HEK293 (cell line): Measurements from ENCODE around the gene SUFU.

Source experiments
- CTCF ChIA-PET: fragments of 350-600 bp; formaldehyde crosslinking; extraction: SDS; loops from one replicate; lab custom pipeline; 2021; ENCODE audit warnings: antibody characterized with exemption; lab: Yijun Ruan, JAX
- POLR2A ChIA-PET: fragments of 300-600 bp; formaldehyde crosslinking; extraction: SDS; loops from one replicate; lab custom pipeline; 2020; ENCODE audit warnings: antibody characterized with exemption, inconsistent platforms; lab: Yijun Ruan, JAX
- H3K27ac ChIP-seq: fragments of 200-500 bp; sonication (Bioruptor generic); 2 replicates; pipeline ENCODE4 v1.5.1; 2014; ENCODE audit warnings: low read depth, low read length, control low read depth, inconsistent platforms; ENCODE audit errors: extremely low read depth
- H3K36me3 ChIP-seq, 2 experiments: fragments of 200-500 bp in 1 of 2; sonication (Bioruptor generic) in 1 of 2; 1 replicate in 1 of 2; 2 replicates in 1 of 2; pipeline ENCODE4 v1.5.1; 2014 to 2017; ENCODE audit warnings: inconsistent platforms in 2 of 2, low read length in 2 of 2; ENCODE audit not compliant: control insufficient read depth in 2 of 2, insufficient read depth in 1 of 2
- H3K4me1 ChIP-seq: fragments of 200-500 bp; sonication (Bioruptor generic); 2 replicates; pipeline ENCODE4 v1.5.1; 2014; ENCODE audit warnings: mild to moderate bottlenecking, low read length, inconsistent platforms; ENCODE audit not compliant: control insufficient read depth, insufficient read depth
- H3K4me3 ChIP-seq: 2 replicates; pipeline ENCODE4 v1.5.1; 2011; ENCODE audit warnings: low read depth, mild to moderate bottlenecking, control low read depth, low read length, moderate library complexity
- H3K9me3 ChIP-seq: fragments of 200-500 bp; sonication (Bioruptor generic); 2 replicates; pipeline ENCODE4 v1.5.1; 2014; ENCODE audit warnings: low read depth, low read length, inconsistent platforms; ENCODE audit not compliant: control insufficient read depth, insufficient read depth
- BCL6B ChIP-seq: fragments of 450-650 bp; formaldehyde crosslinking; IDR thresholded peaks from 2 replicates; pipeline ENCODE4 v1.5.1; 2017; ENCODE audit warnings: missing biosample characterization, missing genetic modification characterization
- EGR2 ChIP-seq: fragments of 450-650 bp; formaldehyde crosslinking; IDR thresholded peaks from 2 replicates; pipeline ENCODE4 v1.5.1; 2016; ENCODE audit warnings: low read depth, missing biosample characterization, missing genetic modification characterization
- GLI4 ChIP-seq: fragments of 450-650 bp; formaldehyde crosslinking; IDR thresholded peaks from 2 replicates; pipeline ENCODE4 v1.5.1; 2016; ENCODE audit warnings: missing biosample characterization, missing genetic modification characterization
- GLIS1 ChIP-seq: fragments of 450-650 bp; formaldehyde crosslinking; IDR thresholded peaks from 2 replicates; pipeline ENCODE4 v1.5.1; 2016; ENCODE audit warnings: missing biosample characterization, missing genetic modification characterization
- HOXC10 ChIP-seq: sonication (generic); formaldehyde crosslinking; IDR thresholded peaks from 2 replicates; pipeline ENCODE4 v1.8.1; 2023; ENCODE audit warnings: mild to moderate bottlenecking, missing genetic modification reagents
- KLF8 ChIP-seq: fragments of 450-650 bp; formaldehyde crosslinking; IDR thresholded peaks from 2 replicates; pipeline ENCODE4 v1.5.1; 2016; ENCODE audit warnings: missing biosample characterization, missing genetic modification characterization
- KLF9 ChIP-seq: fragments of 450-650 bp; formaldehyde crosslinking; IDR thresholded peaks from 2 replicates; pipeline ENCODE4 v1.5.1; 2016; ENCODE audit warnings: missing biosample characterization, missing genetic modification characterization, low read depth
- MZF1 ChIP-seq: fragments of 450-650 bp; formaldehyde crosslinking; IDR thresholded peaks from 2 replicates; pipeline ENCODE4 v1.5.1; 2017; ENCODE audit warnings: missing biosample characterization, missing genetic modification characterization, borderline replicate concordance
- SCRT1 ChIP-seq: fragments of 450-650 bp; formaldehyde crosslinking; IDR thresholded peaks from 2 replicates; pipeline ENCODE4 v1.5.1; 2016; ENCODE audit warnings: missing biosample characterization, missing genetic modification characterization, borderline replicate concordance
- SCRT2 ChIP-seq: fragments of 450-650 bp; formaldehyde crosslinking; IDR thresholded peaks from 2 replicates; pipeline ENCODE4 v1.5.1; 2016; ENCODE audit warnings: missing biosample characterization, missing genetic modification characterization
- SP7 ChIP-seq: fragments of 450-650 bp; formaldehyde crosslinking; IDR thresholded peaks from 2 replicates; pipeline ENCODE4 v1.5.1; 2016; ENCODE audit warnings: missing biosample characterization, missing genetic modification characterization
- ZFHX2 ChIP-seq: fragments of 450-650 bp; formaldehyde crosslinking; conservative IDR thresholded peaks from 2 replicates; pipeline ENCODE4 v1.5.1; 2016; ENCODE audit warnings: missing biosample characterization, missing genetic modification characterization
- ZIC2 ChIP-seq: fragments of 450-650 bp; formaldehyde crosslinking; IDR thresholded peaks from 2 replicates; pipeline ENCODE4 v1.5.1; 2016; ENCODE audit warnings: missing biosample characterization, missing genetic modification characterization
- ZNF10 ChIP-seq: fragments of 450-650 bp; formaldehyde crosslinking; IDR thresholded peaks from 2 replicates; pipeline ENCODE4 v1.5.1; 2017; ENCODE audit warnings: missing biosample characterization, missing genetic modification characterization
- ZNF157 ChIP-seq: fragments of 450-650 bp; formaldehyde crosslinking; IDR thresholded peaks from 2 replicates; pipeline ENCODE4 v1.5.1; 2016; ENCODE audit warnings: missing biosample characterization, missing genetic modification characterization
- ZNF169 ChIP-seq: fragments of 450-650 bp; formaldehyde crosslinking; IDR thresholded peaks from 2 replicates; pipeline ENCODE4 v1.5.1; 2016; ENCODE audit warnings: missing biosample characterization, missing genetic modification characterization
- ZNF18 ChIP-seq: fragments of 450-650 bp; formaldehyde crosslinking; IDR thresholded peaks from 2 replicates; pipeline ENCODE4 v1.5.1; 2016; ENCODE audit warnings: missing biosample characterization, missing genetic modification characterization
- ZNF214 ChIP-seq: fragments of 450-650 bp; formaldehyde crosslinking; IDR thresholded peaks from 2 replicates; pipeline ENCODE4 v1.5.1; 2017; ENCODE audit warnings: missing biosample characterization, mild to moderate bottlenecking, missing genetic modification characterization, borderline replicate concordance
- ZNF26 ChIP-seq: fragments of 450-650 bp; formaldehyde crosslinking; IDR thresholded peaks from 2 replicates; pipeline ENCODE4 v1.5.1; 2016; ENCODE audit warnings: missing biosample characterization, missing genetic modification characterization
- ZNF266 ChIP-seq: fragments of 450-650 bp; formaldehyde crosslinking; IDR thresholded peaks from 2 replicates; pipeline ENCODE4 v1.5.1; 2016; ENCODE audit warnings: missing biosample characterization, missing genetic modification characterization, low read depth
- ZNF280C ChIP-seq: fragments of 450-650 bp; formaldehyde crosslinking; IDR thresholded peaks from 2 replicates; pipeline ENCODE4 v1.5.1; 2016; ENCODE audit warnings: missing biosample characterization, missing genetic modification characterization
- ZNF280D ChIP-seq: fragments of 450-650 bp; formaldehyde crosslinking; IDR thresholded peaks from 2 replicates; pipeline ENCODE4 v1.5.1; 2016; ENCODE audit warnings: missing biosample characterization, missing genetic modification characterization
- ZNF341 ChIP-seq: fragments of 450-650 bp; formaldehyde crosslinking; IDR thresholded peaks from 2 replicates; pipeline ENCODE4; 2016; ENCODE audit warnings: low read depth, missing biosample characterization, missing genetic modification characterization
- ZNF433 ChIP-seq: fragments of 450-650 bp; formaldehyde crosslinking; IDR thresholded peaks from 2 replicates; pipeline ENCODE4 v1.5.1; 2016; ENCODE audit warnings: missing biosample characterization, missing genetic modification characterization, low read depth
- ZNF548 ChIP-seq: fragments of 450-650 bp; formaldehyde crosslinking; IDR thresholded peaks from 2 replicates; pipeline ENCODE4 v1.5.1; 2016; ENCODE audit warnings: missing biosample characterization, missing genetic modification characterization
- ZNF561 ChIP-seq: fragments of 450-650 bp; IDR thresholded peaks from 2 replicates; pipeline ENCODE4 v1.5.1; 2018; ENCODE audit warnings: missing biosample characterization, missing genetic modification characterization, borderline replicate concordance
- ZNF585B ChIP-seq: fragments of 450-650 bp; formaldehyde crosslinking; IDR thresholded peaks from 2 replicates; pipeline ENCODE4 v1.5.1; 2016; ENCODE audit warnings: missing biosample characterization, missing genetic modification characterization

The SUFU gene

GRCh38 chr10:102578782-102579181 lies 75.0 kb downstream of the SUFU start:
- CTCF ChIA-PET = interaction anchor here (0.7 to 6.1 kb wide), 6 partner anchors 18 to 349 kb away, joined by 3 to 83 read pairs (median 6); partner anchors contain the start of genes ACTR1A and SUFU
- H3K4me1 ChIP-seq = peaks cover 15% of the 10 kb centered on the region
- H3K36me3 ChIP-seq = no peaks in the 10 kb centered on the region; a peak in 1 of 3 replicates
- TF ChIP-seq ZNF280D = no peak
- TF ChIP-seq ZNF433 (tag by site-specific recombination) = no peak
- no peak for TF ChIP-seq ZNF214 (tag by site-specific recombination)
- TF ChIP-seq ZNF585B (tag by site-specific recombination) = no peak
- TF ChIP-seq HOXC10 (CRISPR knock-in tag) = no peak
- 0 out of 2 replicates have a peak, but pooled peaks have one; percentile 18 for TF ChIP-seq SCRT1 (tag by site-specific recombination)
- peak; percentile 77 for TF ChIP-seq ZFHX2
- TF ChIP-seq SCRT2 (tag by site-specific recombination) = peak; percentile 40
- no peak for TF ChIP-seq GLI4 (tag by site-specific recombination)
- no peak for TF ChIP-seq ZNF341 (tag by site-specific recombination)
- peak; percentile 59; the same call in 1 of the 2 replicates for TF ChIP-seq EGR2 (tag by site-specific recombination)
- POLR2A ChIA-PET = no interaction called here
- no peak overlapping the region for H3K27ac ChIP-seq
- H3K9me3 ChIP-seq = no peaks in the 10 kb centered on the region
- H3K4me3 ChIP-seq = no peak overlapping the region

- Histone ChIP-seq H3K4me3 (no peak overlapping the region), H3K36me3 (no peaks in the 10 kb centered on the region; a peak in 1 of 3 replicates), H3K27ac (no peak overlapping the region), H3K4me1 (peaks cover 15% of the 10 kb centered on the region), H3K9me3 (no peaks in the 10 kb centered on the region)
- ChIA-PET POLR2A (interaction anchor here (1.1 kb wide), 1 partner anchor 350 kb away, joined by 3 read pairs; no protein-coding TSS in a partner anchor), CTCF (interaction anchor here (0.7 to 6.1 kb wide), 5 partner anchors 17 to 350 kb away, joined by 3 to 83 read pairs (median 6); partner anchors contain the start of genes ACTR1A and SUFU)
- TF ChIP-seq ZNF169 = no peak
- TF ChIP-seq ZNF548 (tag by site-specific recombination) = no peak
- TF ChIP-seq ZNF10 (tag by site-specific recombination) = no peak
- TF ChIP-seq GLIS1 (tag by site-specific recombination) = peak; percentile 27; the same call in 1 of the 2 replicates
- no peak for TF ChIP-seq ZNF26 (tag by site-specific recombination)
- no peak for TF ChIP-seq ZNF280C
- TF ChIP-seq ZNF18 (tag by site-specific recombination) = 0 out of 2 replicates have a peak, but pooled peaks have one; percentile 14
- TF ChIP-seq ZNF157 (tag by site-specific recombination) = no peak
- no peak for TF ChIP-seq BCL6B (tag by site-specific recombination)
- TF ChIP-seq MZF1 (tag by site-specific recombination) = no peak
- TF ChIP-seq ZNF561 (tag by site-specific recombination) = no peak
- TF ChIP-seq ZNF266 (tag by site-specific recombination) = no peak
- TF ChIP-seq KLF9 (tag by site-specific recombination) = no peak
- no peak for TF ChIP-seq KLF8
- TF ChIP-seq ZIC2 (tag by site-specific recombination) = peak; percentile 68
- TF ChIP-seq SP7 = no peak
Measured at GRCh38 chr10:102579328-102579727, 75.6 kb downstream of the SUFU start.
